Activated CD4-positive, alpha-beta T cell treated with anti-CD3 and anti-CD28 coated beads for 4 hours (primary cell): ENCODE measurements around the gene CYB561A3.

Experiments
- DNase-seq, 2 donors: peaks; one replicate each; pipeline ENCODE4 v3.0.0-alpha.2; 2020

Gene CYB561A3

DNA sequence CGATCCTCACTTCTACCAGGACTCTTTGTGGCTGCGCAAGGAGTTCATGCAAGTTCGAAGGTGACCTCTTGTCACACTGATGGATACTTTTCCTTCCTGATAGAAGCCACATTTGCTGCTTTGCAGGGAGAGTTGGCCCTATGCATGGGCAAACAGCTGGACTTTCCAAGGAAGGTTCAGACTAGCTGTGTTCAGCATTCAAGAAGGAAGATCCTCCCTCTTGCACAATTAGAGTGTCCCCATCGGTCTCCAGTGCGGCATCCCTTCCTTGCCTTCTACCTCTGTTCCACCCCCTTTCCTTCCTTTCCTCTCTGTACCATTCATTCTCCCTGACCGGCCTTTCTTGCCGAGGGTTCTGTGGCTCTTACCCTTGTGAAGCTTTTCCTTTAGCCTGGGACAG lies 7.0 kb upstream of the CYB561A3 start:
- DNase-seq: no peak

DNA sequence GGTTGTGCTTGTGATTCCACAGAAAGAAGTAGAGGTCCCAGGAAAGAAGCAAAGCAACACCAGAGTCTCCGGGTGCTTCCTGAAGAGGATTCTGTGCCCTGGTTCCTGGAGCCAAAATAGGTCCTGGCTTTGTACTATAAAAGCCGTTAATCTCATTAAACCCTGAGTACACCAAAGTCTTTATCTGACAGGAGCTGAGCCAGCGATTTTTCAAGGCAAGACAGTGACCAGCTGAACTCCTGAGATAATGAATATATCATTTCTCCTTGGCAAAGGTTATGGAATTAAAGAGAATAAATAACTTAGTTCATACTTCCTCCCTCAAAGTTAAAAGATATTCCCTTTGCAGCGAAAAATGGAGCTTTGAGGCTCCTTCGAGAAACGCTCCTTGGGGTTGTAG lies 5.7 kb upstream of the CYB561A3 start:
- no peak for DNase-seq

DNA sequence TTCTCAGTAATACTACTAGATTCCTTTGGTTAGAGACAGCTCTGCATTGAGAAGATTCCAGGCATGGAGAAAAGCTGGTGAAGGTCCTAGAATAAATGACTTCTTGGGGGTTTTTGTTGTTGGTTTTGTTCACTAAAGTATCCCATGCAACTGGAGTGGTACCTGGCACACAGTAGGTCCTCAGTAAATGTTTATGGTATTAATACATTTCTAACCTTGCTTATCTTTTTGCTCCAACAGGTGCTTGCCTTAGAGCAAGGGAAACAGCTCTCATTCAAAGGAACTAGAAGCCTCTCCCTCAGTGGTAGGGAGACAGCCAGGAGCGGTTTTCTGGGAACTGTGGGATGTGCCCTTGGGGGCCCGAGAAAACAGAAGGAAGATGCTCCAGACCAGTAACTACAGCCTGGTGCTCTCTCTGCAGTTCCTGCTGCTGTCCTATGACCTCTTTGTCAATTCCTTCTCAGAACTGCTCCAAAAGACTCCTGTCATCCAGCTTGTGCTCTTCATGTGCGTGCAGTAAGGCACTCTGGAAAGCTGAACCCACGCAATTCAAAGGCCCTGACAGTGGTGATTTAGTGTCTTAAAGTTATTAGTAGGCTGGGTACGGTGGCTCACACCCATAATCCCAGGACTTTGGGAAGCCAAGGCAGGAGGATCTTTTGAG lies 2.5 kb upstream of the CYB561A3 start:
- DNase-seq: no peak

DNA sequence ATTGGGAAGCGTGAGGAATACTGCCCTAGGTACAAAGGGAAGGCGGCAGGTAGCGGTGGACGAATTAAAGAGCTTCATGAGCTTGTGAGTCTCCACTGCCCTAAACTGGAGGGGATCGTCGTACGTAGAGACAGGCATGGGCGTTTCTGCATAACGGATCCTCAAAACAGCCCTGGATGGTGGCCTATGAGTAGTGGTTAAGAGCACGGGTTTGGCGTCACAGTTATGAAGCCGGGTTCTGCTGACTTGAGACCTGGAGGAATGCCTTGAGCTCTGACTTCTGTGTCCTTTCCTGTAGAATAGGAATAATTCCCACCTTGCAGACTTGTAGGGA lies 827 bp upstream of the CYB561A3 start:
- peak in 1 of 2 donors; percentile 23 for DNase-seq

DNA sequence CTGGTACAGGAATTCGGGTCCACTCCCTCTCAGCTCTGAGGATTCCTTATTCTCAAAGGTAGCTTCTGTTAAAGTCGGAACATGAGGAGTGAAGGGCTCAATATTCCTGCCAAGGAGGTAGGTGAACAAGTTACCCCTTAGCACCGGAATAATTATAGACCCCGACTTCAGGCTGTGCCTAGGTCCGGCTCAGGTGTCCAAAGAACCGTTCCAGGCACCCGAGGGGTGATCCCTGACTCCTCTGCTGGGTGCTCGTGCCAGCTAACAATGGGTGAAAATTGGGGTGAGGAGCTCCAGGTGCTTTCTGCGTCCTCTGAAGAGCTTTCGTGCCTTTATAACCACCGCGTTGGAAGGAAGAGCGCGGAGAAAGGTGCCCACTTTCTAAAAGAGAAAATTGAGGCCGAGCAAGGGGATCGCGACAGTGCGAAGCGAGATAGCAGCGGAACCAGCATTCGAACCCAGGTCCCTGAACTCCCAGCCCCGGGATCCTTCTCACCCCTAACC lies 393 bp downstream of the CYB561A3 start:
- no peak for DNase-seq

DNA sequence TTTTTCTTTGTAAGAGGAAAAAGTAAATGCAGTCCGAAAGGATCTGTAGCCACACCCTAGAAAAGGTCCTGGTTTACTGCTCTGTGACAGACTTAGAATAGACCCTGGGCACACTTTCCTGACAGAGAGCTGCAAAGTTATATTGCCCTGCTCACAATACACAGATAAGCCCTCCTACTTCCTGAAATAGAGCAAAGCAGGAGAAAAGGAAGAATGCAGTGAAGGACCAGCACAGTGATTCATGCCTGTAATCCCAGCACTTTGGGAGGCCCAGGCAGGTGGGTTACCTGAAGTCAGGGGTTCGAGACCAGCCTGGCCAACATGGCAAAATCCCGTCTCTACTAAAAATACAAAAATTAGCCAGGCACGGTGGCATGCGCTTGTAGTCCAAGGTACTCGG lies 2.2 kb downstream of the CYB561A3 start:
- no peak for DNase-seq

DNA sequence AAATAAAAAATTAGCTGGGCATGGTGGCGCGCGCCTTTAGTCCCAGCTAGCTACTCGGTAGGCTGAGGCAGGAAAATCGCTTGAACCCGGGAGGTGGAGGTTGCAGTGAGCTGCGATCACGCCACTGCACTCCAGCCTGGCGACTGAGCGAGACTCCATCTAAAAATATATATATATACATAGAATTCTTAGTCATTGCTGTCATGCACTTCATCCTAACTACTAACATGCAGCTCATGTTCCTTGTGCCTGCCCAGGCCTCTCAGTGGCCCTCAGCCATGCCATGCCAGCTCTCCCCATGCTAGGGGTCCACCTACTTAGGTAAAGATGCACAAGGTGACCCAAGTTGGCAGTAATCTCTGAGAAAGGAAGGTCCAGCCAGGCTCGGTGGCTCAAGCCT lies 3.1 kb downstream of the CYB561A3 start:
- no peak for DNase-seq

DNA sequence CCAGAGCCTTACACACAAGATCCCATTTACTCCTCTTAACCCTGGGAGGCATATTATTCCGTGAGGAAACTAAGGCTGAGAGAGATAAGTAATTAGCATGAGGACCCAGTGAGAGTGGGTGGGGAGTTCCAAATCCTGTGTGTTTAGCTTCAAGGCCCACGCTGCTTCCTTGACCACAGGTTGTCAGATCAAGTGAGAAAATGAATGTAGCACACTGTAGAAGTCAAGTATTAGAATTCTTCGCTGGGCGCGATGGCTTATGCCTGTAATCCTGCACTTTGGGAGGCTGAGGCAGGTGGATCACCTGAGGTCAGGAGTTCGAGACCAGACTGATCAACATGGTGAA lies 3.8 kb downstream of the CYB561A3 start:
- DNase-seq: no peak

DNA sequence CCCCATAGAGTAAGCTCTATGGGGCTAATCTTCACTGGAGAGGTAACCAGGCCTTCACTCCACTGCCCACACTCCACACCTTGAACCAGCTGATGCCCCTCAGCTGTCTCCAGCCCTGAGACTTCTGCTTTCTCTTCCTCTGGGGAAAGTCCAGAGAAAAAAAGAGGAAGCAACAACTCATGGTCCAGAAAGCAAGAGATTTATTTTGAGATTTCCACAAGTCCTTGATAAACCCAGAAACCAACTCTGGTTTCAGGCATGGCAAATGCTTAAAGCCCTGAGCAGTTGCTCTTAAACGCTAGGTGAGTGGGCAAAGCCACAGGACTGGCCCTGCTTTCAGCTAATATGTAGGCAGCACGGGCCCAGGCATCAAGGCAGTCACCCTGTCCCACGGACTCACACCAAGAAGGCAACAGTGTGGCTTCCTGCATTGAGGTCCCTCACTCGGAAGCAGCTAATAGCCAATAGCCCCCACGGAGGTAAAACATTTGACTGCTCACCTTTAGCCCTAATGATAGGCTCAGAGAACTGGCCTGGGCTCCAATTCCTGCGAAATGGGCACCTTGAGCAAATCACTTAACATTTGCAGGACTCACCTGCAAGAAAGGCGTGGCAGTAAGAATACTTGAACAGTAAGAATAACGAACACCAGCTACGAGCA lies 4.3 kb downstream of the CYB561A3 start:
- no peak for DNase-seq

DNA sequence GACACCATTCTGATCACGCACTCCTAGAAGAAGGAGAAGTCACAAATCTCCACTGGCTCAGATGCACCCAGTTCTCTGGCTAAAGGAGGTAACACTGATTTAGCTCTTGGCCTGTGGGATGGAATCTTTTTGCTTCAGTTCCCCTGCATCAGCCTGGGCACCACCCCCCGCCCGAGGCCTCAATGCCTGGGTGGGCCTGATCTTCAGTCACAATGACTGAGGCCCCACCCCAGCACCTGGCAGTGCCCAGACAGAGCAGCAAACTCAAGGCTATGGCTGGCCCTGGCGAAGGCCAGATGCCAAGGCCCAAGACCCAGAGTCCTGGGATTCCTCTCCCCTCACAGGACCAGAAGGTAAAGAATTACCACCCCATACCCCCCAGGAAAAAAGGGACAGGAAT lies 5.0 kb downstream of the CYB561A3 start:
- DNase-seq: no peak

DNA sequence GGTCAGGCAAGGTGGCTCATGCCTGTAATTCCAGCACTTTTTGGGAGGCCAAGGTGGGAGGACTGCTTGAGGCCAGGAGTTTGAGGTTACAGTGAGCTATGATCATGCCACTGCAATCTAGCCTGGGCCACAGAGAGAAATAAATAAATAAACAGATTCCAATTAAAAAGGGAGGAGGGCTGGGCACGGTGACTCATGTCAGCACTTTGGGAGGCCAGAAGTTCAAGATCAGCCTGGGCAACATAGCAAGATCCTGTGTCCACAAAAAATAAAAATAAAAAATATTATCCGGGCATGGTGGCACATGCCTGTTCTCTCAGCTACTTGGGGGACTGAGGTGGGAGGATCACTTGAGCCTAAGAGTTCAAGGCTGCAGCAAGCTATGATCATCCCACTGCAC lies 7.5 kb downstream of the CYB561A3 start:
- no peak for DNase-seq

DNA sequence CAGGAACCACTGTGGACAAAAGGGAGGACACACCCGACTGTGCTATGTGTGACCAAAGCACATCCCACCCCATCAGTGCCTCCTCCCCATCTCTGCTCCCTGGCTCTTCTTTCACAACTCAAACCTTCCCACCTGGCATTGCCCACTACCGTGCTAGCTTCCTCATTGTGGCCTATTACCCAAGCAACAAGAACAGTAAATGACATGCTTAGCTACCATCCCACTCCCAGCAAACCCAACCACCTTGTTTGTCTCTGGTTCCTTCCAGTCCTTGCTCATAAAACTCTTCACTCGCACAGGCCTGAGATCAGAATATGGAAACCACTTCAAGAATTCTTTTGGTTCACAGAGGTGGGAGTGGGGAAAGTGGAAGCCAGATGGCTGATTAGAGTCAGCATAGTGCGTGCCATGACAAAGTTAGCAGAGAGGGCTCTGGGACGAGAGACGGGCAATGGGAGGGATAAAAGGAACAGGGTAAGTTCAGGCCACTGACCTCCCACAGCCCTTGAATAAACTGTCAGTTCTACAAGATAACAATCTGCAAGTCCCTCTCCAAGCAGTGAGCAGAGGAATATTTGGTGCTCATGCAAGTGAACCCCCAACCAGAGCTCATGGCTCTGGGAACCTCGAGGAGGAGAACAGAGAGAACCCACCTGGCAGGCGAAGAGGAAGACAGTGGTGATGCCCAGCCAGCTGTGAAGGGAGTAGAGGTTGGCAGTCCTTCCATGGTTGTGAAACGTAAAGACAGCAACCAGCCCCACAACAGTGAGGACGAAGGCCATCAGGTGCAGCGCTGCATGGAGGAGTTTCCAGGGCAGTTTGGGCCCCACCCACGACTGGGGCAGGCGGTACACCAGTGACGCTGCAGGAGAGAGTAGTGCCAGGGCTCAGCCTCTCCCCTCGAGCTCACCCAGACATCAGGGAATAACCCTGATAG lies 8.3 kb downstream of the CYB561A3 start:
- no peak for DNase-seq

DNA sequence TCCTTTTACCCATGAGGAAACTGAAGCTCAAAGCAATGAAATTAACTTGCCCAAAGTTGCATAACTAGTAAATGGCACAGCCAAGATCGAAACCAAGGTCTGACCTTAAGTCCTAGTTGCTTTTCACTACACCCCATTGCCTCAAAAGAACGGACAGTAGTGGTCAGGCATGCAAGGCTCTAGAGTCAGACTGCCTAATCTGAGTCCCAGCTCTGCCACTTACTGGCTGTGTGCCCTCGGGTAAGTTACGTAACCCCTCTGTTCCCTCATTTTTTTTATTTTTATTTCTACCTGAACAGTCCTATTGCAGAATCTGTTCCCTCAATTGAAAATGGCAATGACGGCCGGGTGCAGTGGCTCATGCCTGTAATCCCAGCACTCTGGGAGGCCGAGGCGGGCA lies 9.6 kb downstream of the CYB561A3 start:
- no peak for DNase-seq

DNA sequence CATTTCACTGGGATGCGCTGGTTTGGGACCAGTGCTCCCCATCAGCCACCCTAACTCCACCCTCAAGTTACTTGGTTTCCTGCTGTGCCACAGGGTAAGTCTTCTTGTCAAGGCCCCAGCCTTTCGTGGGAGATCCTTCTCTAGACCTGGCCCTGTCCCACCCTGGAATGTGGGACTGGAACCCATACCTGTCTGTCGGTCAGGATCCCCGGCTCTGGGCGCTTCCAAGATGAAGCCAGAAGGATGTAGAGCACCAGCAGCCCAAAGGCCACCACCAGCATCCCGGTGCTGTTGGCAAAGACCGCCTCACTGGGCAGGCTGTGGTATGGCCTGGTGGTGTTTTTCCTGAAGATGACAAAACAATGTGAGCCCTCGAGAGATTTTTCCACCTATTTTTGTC lies 10.9 kb downstream of the CYB561A3 start:
- no peak for DNase-seq

DNA sequence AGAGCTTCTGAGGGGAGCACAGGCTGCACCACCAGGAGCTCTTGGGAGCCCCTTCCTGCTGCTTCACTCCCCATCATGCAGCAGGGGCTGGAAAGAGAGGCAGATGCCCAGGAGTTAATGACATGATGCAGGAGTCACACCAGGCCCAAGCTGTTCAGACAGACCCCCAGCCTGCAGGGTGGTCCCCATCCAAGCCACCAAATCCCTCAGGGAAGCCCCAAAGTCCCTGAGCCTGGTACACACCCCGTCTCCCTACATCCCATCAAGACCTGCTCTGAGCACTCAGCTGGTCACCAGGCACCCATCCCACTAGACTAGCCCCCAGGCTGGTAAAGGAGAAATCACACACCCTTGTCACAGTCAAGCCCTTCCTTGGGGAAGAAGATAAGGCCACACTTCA lies 11.3 kb downstream of the CYB561A3 start:
- no peak for DNase-seq

DNA sequence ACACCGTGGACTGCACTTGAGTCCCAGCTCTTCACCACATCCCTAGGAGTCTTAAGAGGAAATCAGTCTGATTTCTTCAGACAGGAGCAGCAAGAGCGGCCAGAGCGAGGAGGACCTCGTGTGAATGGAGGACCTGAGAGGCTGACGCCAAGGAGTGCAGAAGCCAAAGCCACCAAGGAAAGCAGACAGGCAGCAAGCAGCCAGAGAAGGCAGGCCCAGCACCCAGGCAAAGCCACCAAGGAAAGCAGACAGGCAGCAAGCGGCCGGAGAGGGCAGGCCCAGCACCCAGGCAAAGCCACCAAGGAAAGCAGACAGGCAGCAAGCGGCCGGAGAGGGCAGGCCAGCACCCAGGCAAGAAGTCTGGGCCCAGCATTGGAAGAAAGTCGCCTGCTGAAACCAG lies 11.8 kb downstream of the CYB561A3 start:
- DNase-seq: no peak

DNA sequence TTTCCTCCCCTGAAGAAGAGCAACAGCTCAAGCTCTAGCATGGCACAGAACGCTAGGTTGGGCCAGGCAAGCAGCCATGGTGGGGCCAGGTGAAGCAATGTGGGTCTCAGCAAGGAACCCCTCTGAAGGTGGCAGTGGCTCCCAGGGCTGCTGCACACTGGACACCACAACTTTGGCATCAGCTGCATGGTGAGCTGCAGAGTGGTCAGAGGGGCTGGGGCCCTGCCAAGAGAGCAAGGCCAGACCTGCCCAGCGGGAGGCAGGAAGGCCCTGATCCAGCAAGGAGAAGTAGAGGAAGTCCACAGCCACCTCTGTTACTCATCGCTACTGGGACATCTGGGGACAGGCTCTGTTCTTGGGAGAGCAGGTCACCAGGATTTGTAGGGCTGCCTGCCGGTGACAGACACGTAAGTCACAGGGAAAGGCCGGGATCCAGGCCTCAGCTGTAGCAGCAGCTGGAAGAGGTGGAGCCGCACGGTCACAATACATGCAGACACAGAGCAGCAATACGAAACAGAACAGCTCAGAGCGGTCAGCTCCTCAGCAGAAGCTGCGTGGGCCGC lies 12.4 kb downstream of the CYB561A3 start:
- no peak for DNase-seq

DNA sequence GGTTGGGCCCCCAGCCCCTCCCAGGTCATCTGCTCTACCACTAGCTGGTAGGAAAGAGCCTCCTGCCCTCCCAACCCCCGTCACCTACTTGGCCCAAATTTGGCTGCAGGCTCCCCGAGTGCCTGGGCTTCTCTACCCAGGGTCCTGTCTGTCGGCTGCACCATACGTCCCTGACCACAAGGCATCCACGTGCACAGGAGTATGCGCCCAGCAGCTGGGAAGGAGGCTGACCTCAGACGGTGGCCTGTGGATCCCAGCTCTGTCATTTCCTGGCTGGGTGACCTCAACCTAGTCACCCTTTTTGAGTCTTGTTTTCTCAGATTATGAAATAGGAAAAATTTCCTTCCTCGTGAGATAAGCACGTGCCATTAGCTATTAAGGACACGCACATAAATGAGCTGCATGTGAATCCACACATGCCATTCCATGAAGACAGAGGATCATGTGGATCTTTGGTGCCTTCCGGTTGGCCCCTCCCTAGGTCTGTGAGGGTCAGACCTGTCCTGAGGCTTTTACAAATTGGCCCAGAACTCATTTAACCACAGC lies 13.7 kb downstream of the CYB561A3 start:
- no peak for DNase-seq

DNA sequence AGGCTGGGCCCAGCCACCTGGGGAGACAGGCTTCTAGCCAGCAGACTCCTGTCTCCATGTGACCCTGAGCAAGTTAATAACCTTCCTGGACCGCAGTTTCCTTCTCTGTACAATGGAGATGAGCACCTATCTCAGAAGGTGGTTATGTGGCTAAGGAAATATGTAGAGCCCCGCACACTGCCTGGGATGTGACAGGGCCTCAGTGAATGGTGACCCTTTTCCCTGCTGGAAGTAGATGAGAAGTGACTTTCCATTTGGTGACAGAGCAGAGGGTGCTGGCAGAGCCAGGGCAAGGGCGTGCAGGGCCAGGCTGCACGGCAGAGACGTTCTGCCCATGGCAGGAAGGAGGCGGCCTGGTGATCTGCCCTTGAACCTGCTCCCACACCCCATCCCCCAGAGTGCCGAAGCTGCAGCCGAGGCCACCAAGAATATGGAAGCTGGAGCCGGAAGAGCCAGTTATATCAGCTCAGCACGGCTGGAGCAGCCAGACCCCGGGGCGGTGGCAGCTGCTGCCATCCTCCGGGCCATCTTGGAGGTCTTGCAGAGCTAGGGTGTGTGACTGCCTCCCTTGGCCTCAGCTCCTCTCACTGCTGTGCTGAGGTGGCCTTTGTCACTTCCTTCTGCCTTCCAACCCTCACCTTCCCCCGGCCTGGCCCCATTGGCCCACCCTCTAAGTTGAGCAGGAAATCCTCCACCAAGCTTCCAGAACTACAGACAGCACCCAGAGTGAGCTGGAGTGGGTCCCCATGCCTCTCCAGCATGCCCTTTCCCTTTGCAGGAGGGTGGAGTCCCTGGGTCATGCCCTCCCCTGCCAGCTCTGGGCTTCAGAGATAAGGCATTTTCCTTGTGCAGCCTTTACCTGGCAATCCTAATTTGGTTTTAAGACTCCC lies 15.5 kb downstream of the CYB561A3 start:
- DNase-seq: no peak

DNA sequence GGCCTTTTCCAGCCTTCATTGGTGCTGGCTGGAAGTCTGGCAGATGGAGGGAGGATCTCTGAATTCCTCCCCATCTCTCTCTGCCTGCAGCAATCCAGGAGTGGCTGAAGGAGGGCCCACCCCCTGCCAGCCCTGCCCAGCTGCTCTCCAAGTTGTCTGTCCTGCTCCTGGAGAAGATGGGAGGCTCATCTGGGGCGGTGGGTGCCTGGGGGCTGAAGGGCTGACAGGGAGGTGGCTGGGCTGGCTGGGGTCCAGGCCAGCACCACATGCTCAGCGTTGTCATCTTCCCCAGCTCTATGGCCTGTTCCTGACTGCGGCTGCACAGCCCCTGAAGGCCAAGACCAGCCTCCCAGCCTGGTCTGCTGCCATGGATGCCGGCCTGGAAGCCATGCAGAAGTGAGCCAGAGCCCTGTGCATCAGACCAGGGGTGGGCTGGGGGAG lies 16.5 kb downstream of the CYB561A3 start:
- DNase-seq: no peak

DNA sequence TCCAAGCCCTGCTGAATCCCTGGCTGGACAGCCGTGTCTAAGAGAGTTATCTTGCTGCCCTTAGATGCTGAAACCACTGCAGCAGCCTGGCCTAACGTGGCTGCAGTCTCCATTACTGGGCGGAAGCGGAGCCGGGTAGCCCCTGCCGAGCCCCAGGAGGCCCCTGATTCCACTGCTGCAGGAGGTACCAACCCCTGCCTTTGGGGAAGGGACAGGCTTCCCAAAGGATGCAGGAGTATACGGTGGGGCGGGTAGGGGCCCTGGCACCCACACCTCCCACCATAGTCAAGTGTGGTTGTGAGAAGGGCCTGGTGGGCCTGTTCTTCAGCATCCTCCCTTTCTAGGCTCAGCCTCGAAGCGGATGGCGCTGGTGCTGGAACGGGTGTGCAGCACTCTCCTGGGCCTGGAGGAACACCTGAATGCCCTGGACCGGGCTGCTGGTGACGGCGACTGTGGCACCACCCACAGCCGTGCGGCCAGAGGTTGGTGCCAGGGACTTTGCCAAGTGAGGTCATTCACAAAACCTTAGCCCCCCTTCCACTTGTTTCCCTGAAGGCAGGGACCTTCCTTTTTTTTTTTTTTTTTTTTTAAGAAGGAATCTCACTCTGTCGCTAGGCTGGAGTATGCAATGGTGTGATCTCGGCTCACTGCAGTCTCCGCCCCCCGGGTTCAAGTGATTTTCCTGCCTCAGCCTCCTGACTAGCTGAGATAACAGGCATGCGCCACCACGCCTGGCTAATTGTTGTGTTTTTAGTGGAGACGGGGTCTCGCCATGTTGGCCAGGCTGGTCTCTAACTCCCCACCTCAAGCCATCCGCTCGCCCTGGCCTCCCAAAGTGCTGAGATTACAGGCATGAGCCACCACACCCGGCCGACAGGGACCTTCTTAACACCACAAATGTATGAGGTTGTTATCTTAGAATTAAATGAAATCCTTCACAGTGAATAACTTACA lies 17.6 kb downstream of the CYB561A3 start:
- no peak for DNase-seq
